ENCODE data around the gene MCC. TPM values are rescaled to one million over a fixed set of nuclear protein-coding genes. Genes with fewer than 3 reads are reported as not detected.

The MCC gene
- under 1 TPM; 0.62 to 0.81 TPM for total RNA-seq

- intact Hi-C loops (cut with micrococcal nuclease), result loop anchor here (1.0 kb wide), 1 partner anchor 25 kb away; the partner anchor contains the start of gene YTHDC2
- peaks cover 2% of the 10 kb centered on the region for H3K36me3 Mint-ChIP-seq (ENCODE audit: low read depth)
- H3K4me1 Mint-ChIP-seq (ENCODE audit: low read depth), result peaks cover 9% of the 10 kb centered on the region
- peak; percentile 49 for DNase-seq
- H3K27me3 Mint-ChIP-seq (ENCODE audit: low read depth), result peaks cover 62% of the 10 kb centered on the region
- H3K4me3 Mint-ChIP-seq, result peak within 1 kb of the TSS; percentile 75
- CTCF ChIA-PET, result interaction anchor here (0.6 to 1.1 kb wide), 3 partner anchors 22 to 25 kb away, joined by 3 read pairs; no protein-coding TSS in a partner anchor
- H3K27ac Mint-ChIP-seq, result no peak within 1 kb of the TSS
- peaks cover 20% of the 10 kb centered on the region for H3K9me3 Mint-ChIP-seq
Measured at GRCh38 chr5:113487781-113488644, at the start of gene MCC. Gene MCC (minus strand): TSS chr5:113488453.

- H3K36me3 Mint-ChIP-seq (ENCODE audit: low read depth), result peaks cover 36% of the 10 kb centered on the region
- H3K4me1 Mint-ChIP-seq (ENCODE audit: low read depth), result peaks cover 4% of the 10 kb centered on the region
- H3K27me3 Mint-ChIP-seq (ENCODE audit: low read depth), result no peaks in the 10 kb centered on the region
- intact Hi-C loops (cut with micrococcal nuclease), result no loop called here
- CTCF ChIA-PET, result no interaction called here
- peaks cover 7% of the 10 kb centered on the region for H3K9me3 Mint-ChIP-seq
- H3K27ac Mint-ChIP-seq, result no peak overlapping the region
- no peak overlapping the region for H3K4me3 Mint-ChIP-seq
- DNase-seq, result no peak
Measured at GRCh38 chr5:113531481-113532159, 43.4 kb upstream of the MCC start.

GRCh38 chr5:113527746-113528145, 39.5 kb upstream of the MCC start:
- Mint-ChIP-seq H3K27ac (no peak overlapping the region), H3K4me3 (no peak overlapping the region), H3K4me1 (ENCODE audit: low read depth) (peaks cover 20% of the 10 kb centered on the region), H3K9me3 (peaks cover 7% of the 10 kb centered on the region), H3K36me3 (ENCODE audit: low read depth) (peaks cover 23% of the 10 kb centered on the region), H3K27me3 (ENCODE audit: low read depth) (no peaks in the 10 kb centered on the region)
- no peak for DNase-seq
- intact Hi-C loops (cut with micrococcal nuclease), result no loop called here
- CTCF ChIA-PET, result no interaction called here

GRCh38 chr5:113526421-113526820, 38.2 kb upstream of the MCC start:
- peaks cover 7% of the 10 kb centered on the region for H3K9me3 Mint-ChIP-seq
- H3K4me3 Mint-ChIP-seq, result no peak overlapping the region
- DNase-seq, result no peak
- no peak overlapping the region for H3K27ac Mint-ChIP-seq
- no peaks in the 10 kb centered on the region for H3K27me3 Mint-ChIP-seq (ENCODE audit: low read depth)
- intact Hi-C loops (cut with micrococcal nuclease), result no loop called here
- H3K4me1 Mint-ChIP-seq (ENCODE audit: low read depth), result peaks cover 24% of the 10 kb centered on the region
- CTCF ChIA-PET, result no interaction called here
- peaks cover 16% of the 10 kb centered on the region for H3K36me3 Mint-ChIP-seq (ENCODE audit: low read depth)

- Mint-ChIP-seq H3K27me3 (ENCODE audit: low read depth) (no peaks in the 10 kb centered on the region), H3K4me3 (peak overlapping the region; percentile 21), H3K36me3 (ENCODE audit: low read depth) (peaks cover 15% of the 10 kb centered on the region), H3K9me3 (no peaks in the 10 kb centered on the region), H3K4me1 (ENCODE audit: low read depth) (peaks cover 37% of the 10 kb centered on the region), H3K27ac (peak overlapping the region; percentile 47)
- intact Hi-C loops (cut with micrococcal nuclease), result loop anchor here (1.0 to 2.0 kb wide), 2 partner anchors 22 to 503 kb away; no protein-coding TSS in a partner anchor
- DNase-seq, result no peak
- CTCF ChIA-PET, result interaction anchor here (0.7 to 0.9 kb wide), 4 partner anchors 10 to 609 kb away, joined by 3 to 8 read pairs (median 4); no protein-coding TSS in a partner anchor
Measured at GRCh38 chr5:113524927-113525326, 36.7 kb upstream of the MCC start.

- peaks cover 45% of the 10 kb centered on the region for H3K4me1 Mint-ChIP-seq (ENCODE audit: low read depth)
- intact Hi-C loops (cut with micrococcal nuclease), result loop anchor here (1.0 kb wide), 1 partner anchor 10 kb away; the partner anchor contains the start of gene YTHDC2
- CTCF ChIA-PET, result interaction anchor here (1.2 kb wide), 1 partner anchor 82 kb away, joined by 3 read pairs; no protein-coding TSS in a partner anchor
- no peak overlapping the region for H3K4me3 Mint-ChIP-seq
- no peaks in the 10 kb centered on the region for H3K27me3 Mint-ChIP-seq (ENCODE audit: low read depth)
- no peak for DNase-seq
- H3K36me3 Mint-ChIP-seq (ENCODE audit: low read depth), result peaks cover 20% of the 10 kb centered on the region
- H3K27ac Mint-ChIP-seq, result no peak overlapping the region
- no peaks in the 10 kb centered on the region for H3K9me3 Mint-ChIP-seq
Measured at GRCh38 chr5:113523168-113523567, 34.9 kb upstream of the MCC start.

GRCh38 chr5:113520899-113521298, 32.6 kb upstream of the MCC start:
- Mint-ChIP-seq H3K9me3 (no peaks in the 10 kb centered on the region), H3K4me3 (no peak overlapping the region), H3K4me1 (ENCODE audit: low read depth) (peaks cover 52% of the 10 kb centered on the region), H3K27me3 (ENCODE audit: low read depth) (no peaks in the 10 kb centered on the region), H3K36me3 (ENCODE audit: low read depth) (peaks cover 24% of the 10 kb centered on the region), H3K27ac (no peak overlapping the region)
- CTCF ChIA-PET, result interaction anchor here (0.6 to 1.0 kb wide), 2 partner anchors 28 to 141 kb away, joined by 3 read pairs; no protein-coding TSS in a partner anchor
- intact Hi-C loops (cut with micrococcal nuclease), result no loop called here
- no peak for DNase-seq

GRCh38 chr5:113520429-113520828, 32.2 kb upstream of the MCC start:
- no peaks in the 10 kb centered on the region for H3K27me3 Mint-ChIP-seq (ENCODE audit: low read depth)
- CTCF ChIA-PET, result interaction anchor here (0.6 to 1.0 kb wide), 2 partner anchors 28 to 141 kb away, joined by 3 read pairs; no protein-coding TSS in a partner anchor
- H3K36me3 Mint-ChIP-seq (ENCODE audit: low read depth), result peaks cover 24% of the 10 kb centered on the region
- intact Hi-C loops (cut with micrococcal nuclease), result no loop called here
- H3K4me1 Mint-ChIP-seq (ENCODE audit: low read depth), result peaks cover 54% of the 10 kb centered on the region
- no peaks in the 10 kb centered on the region for H3K9me3 Mint-ChIP-seq
- DNase-seq, result peak; percentile 46
- no peak overlapping the region for H3K27ac Mint-ChIP-seq
- H3K4me3 Mint-ChIP-seq, result no peak overlapping the region

- intact Hi-C loops (cut with micrococcal nuclease), result loop anchor here (10.0 kb wide), 1 partner anchor 655 kb away; the partner anchor contains the start of gene SRP19
- no peaks in the 10 kb centered on the region for H3K27me3 Mint-ChIP-seq (ENCODE audit: low read depth)
- no peaks in the 10 kb centered on the region for H3K9me3 Mint-ChIP-seq
- H3K36me3 Mint-ChIP-seq (ENCODE audit: low read depth), result peaks cover 24% of the 10 kb centered on the region
- H3K27ac Mint-ChIP-seq, result no peak overlapping the region
- no peak for DNase-seq
- peaks cover 54% of the 10 kb centered on the region for H3K4me1 Mint-ChIP-seq (ENCODE audit: low read depth)
- CTCF ChIA-PET, result no interaction called here
- no peak overlapping the region for H3K4me3 Mint-ChIP-seq
Measured at GRCh38 chr5:113519412-113519811, 31.2 kb upstream of the MCC start.

GRCh38 chr5:113518884-113519283, 30.6 kb upstream of the MCC start:
- H3K27me3 Mint-ChIP-seq (ENCODE audit: low read depth), result no peaks in the 10 kb centered on the region
- H3K4me3 Mint-ChIP-seq, result no peak overlapping the region
- no peaks in the 10 kb centered on the region for H3K9me3 Mint-ChIP-seq
- peaks cover 24% of the 10 kb centered on the region for H3K36me3 Mint-ChIP-seq (ENCODE audit: low read depth)
- no peak overlapping the region for H3K27ac Mint-ChIP-seq
- intact Hi-C loops (cut with micrococcal nuclease), result loop anchor here (10.0 kb wide), 1 partner anchor 654 kb away; the partner anchor contains the start of gene SRP19
- H3K4me1 Mint-ChIP-seq (ENCODE audit: low read depth), result peaks cover 51% of the 10 kb centered on the region
- DNase-seq, result no peak
- CTCF ChIA-PET, result no interaction called here

GRCh38 chr5:113514289-113514635, 26.0 kb upstream of the MCC start:
- DNase-seq, result no peak
- peak overlapping the region; percentile 79 for H3K27ac Mint-ChIP-seq
- H3K4me3 Mint-ChIP-seq, result peak overlapping the region; percentile 91
- H3K36me3 Mint-ChIP-seq (ENCODE audit: low read depth), result peaks cover 11% of the 10 kb centered on the region
- H3K27me3 Mint-ChIP-seq (ENCODE audit: low read depth), result peaks cover 5% of the 10 kb centered on the region
- intact Hi-C loops (cut with micrococcal nuclease), result loop anchor here (5.0 to 10.0 kb wide), 6 partner anchors 222 to 807 kb away; partner anchors contain the start of gene SRP19
- CTCF ChIA-PET, result interaction anchor here (0.6 to 1.2 kb wide), 4 partner anchors 8 to 1794 kb away, joined by 3 to 7 read pairs (median 3); no protein-coding TSS in a partner anchor
- peaks cover 31% of the 10 kb centered on the region for H3K4me1 Mint-ChIP-seq (ENCODE audit: low read depth)
- H3K9me3 Mint-ChIP-seq, result no peaks in the 10 kb centered on the region

Measured in activated naive CD4-positive, alpha-beta T cell treated with anti-CD3 and anti-CD28 coated beads for 36 hours (primary cell).